OCI-LY7 (cell line): ENCODE measurements around the gene DENND10.
A peak's percentile ranks its signal among the peaks of the same experiment; 100 is the strongest.

Experiments
- CTCF ChIP-seq: fragments of 200-600 bp; sonication (generic); conservative IDR thresholded peaks from 2 replicates; pipeline ENCODE4 v1.5.1; 2014; ENCODE audit warnings: mild to moderate bottlenecking, antibody characterized with exemption, low read length, moderate library complexity, mixed read lengths
- EZH2phosphoT487 ChIP-seq: fragments of 200-600 bp; sonication (generic); IDR thresholded peaks from 2 replicates; pipeline ENCODE4 v1.6.1; 2018; ENCODE audit warnings: low read depth, borderline replicate concordance, mild to moderate bottlenecking, mixed run types, antibody characterized with exemption, low read length, moderate library complexity, mixed read lengths

GRCh38 chr10:119149729-119150128, 45.8 kb downstream of the DENND10 start:
- peak; percentile 48 for TF ChIP-seq CTCF
- TF ChIP-seq EZH2phosphoT487: no peak
